H1 (cell line): ENCODE measurements around the gene SH2D7. TPM values are rescaled to one million over a fixed set of nuclear protein-coding genes. Genes with fewer than 3 reads are reported as not detected.

Source experiments
- CBX5 ChIP-seq: fragments of 300-800, 300-1000 bp; sonication (generic); IDR thresholded peaks from 2 replicates; pipeline ENCODE4 v1.7.1; 2016; ENCODE audit warnings: antibody characterized with exemption, low read length, low read depth
- E2F6 ChIP-seq: IDR thresholded peaks from 2 replicates; pipeline ENCODE4 v1.6.1; 2012; ENCODE audit warnings: inconsistent platforms
- GABPA ChIP-seq: IDR thresholded peaks from 2 replicates; pipeline ENCODE4 v1.6.1; 2011; ENCODE audit warnings: mild to moderate bottlenecking, low read length, moderate library complexity, borderline replicate concordance; ENCODE audit not compliant: insufficient read depth
- RAD21 ChIP-seq, 2 experiments: IDR thresholded peaks in 1 of 2; conservative IDR thresholded peaks in 1 of 2; 2 replicates each; pipeline ENCODE4 v1.6.1; 2011; ENCODE audit warnings: low read depth in 2 of 2, low read length in 2 of 2, improper control_type of control experiment in 1 of 2, inconsistent platforms in 1 of 2, mild to moderate bottlenecking in 1 of 2, moderate library complexity in 1 of 2
- SRF ChIP-seq: IDR thresholded peaks from 2 replicates; pipeline ENCODE4 v1.6.1; 2011; ENCODE audit warnings: mild to moderate bottlenecking, low read depth, low read length, moderate library complexity
- SUZ12 ChIP-seq: fragments of 200-600 bp; sonication (generic); IDR thresholded peaks from 2 replicates; pipeline ENCODE4 v1.6.1; 2012; ENCODE audit warnings: mild to moderate bottlenecking, inconsistent platforms, low read length, moderate library complexity, mixed read lengths
- ZNF274 ChIP-seq: IDR thresholded peaks from 2 replicates; pipeline ENCODE4 v1.7.0; 2012; ENCODE audit warnings: low read length, borderline replicate concordance; ENCODE audit errors: extremely low read depth
- polyA plus RNA-seq, 7 experiments: library from polyadenylated mRNA; depleted of rRNA in 3 of 7; stranded (reverse) in 5 of 7; unstranded in 2 of 7; fragments of >200 nt in 5 of 7; fragments of 200-250 nt in 2 of 7; gene quantifications; 1 replicate in 5 of 7; 2 replicates in 1 of 7; 4 replicates in 1 of 7; pipeline versions ENCODE4 v1.2.1 to v1.2.3, GENCODE V29; 2011 to 2013; ENCODE audit warnings: missing spikeins in 2 of 7, mixed read lengths in 2 of 7
- total RNA-seq: library from RNA; stranded (reverse); fragmentation: NEBNext Ultra II Directional; extraction: Animal tissue kit (Norgen Biotek cat#: 25700); gene quantifications from 2 replicates; pipeline ENCODE4 v1.2.1, GENCODE V29; 2021

SH2D7 gene
- total and polyA plus RNA-seq, 2 of the 8 experiments (the other 6 are each of a cell fraction or from before 2014, with no cell fraction given), result not detected

GRCh38 chr15:78127882-78128281 lies 35.5 kb downstream of the SH2D7 start (continued):
- TF ChIP-seq RAD21 (IDR thresholded peaks at IDR 0.05 in 1 of 2, conservative IDR thresholded peaks at IDR 0.05 in 1 of 2; ENCODE audit: low read depth in 2 of 2, low read length in 2 of 2) (no peak), CBX5 (no peak), ZNF274 (no peak), GABPA (no peak), SRF (no peak), SUZ12 (no peak), E2F6 (no peak)
